ENCODE data around the gene FAM89A.

- TF ChIP-seq SP1 (IDR thresholded peaks at IDR 0.05; ENCODE audit: low read depth) (no peak), EZH2 (IDR thresholded peaks at IDR 0.05) (no peak), POLR2A (IDR thresholded peaks at IDR 0.05; ENCODE audit: borderline replicate concordance, extremely low read depth, insufficient read depth, insufficient read length) (no peak), EGR1 (IDR thresholded peaks at IDR 0.05; ENCODE audit: low read depth) (no peak), REST (IDR thresholded peaks at IDR 0.05; ENCODE audit: low read depth) (no peak), CEBPB (IDR thresholded peaks at IDR 0.05; ENCODE audit: low read depth) (no peak), POLR2AphosphoS5 (IDR thresholded peaks at IDR 0.05; ENCODE audit: low read depth, low read length) (no peak), SIN3A (IDR thresholded peaks at IDR 0.05; ENCODE audit: low read depth) (no peak), YY1 (IDR thresholded peaks at IDR 0.05; ENCODE audit: extremely low read depth, insufficient replicate concordance, low read depth, low read length) (no peak)
- TF ChIP-seq, protein P1, sequence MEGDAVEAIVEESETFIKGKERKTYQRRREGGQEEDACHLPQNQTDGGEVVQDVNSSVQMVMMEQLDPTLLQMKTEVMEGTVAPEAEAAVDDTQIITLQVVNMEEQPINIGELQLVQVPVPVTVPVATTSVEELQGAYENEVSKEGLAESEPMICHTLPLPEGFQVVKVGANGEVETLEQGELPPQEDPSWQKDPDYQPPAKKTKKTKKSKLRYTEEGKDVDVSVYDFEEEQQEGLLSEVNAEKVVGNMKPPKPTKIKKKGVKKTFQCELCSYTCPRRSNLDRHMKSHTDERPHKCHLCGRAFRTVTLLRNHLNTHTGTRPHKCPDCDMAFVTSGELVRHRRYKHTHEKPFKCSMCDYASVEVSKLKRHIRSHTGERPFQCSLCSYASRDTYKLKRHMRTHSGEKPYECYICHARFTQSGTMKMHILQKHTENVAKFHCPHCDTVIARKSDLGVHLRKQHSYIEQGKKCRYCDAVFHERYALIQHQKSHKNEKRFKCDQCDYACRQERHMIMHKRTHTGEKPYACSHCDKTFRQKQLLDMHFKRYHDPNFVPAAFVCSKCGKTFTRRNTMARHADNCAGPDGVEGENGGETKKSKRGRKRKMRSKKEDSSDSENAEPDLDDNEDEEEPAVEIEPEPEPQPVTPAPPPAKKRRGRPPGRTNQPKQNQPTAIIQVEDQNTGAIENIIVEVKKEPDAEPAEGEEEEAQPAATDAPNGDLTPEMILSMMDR (IDR thresholded peaks at IDR 0.05 in 2 of 3, conservative IDR thresholded peaks at IDR 0.05 in 1 of 3; ENCODE audit: borderline replicate concordance in 1 of 3, insufficient read depth in 1 of 3, low read depth in 2 of 3, low read length in 2 of 3), result no peak
- TF ChIP-seq, protein P2, sequence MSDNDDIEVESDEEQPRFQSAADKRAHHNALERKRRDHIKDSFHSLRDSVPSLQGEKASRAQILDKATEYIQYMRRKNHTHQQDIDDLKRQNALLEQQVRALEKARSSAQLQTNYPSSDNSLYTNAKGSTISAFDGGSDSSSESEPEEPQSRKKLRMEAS (IDR thresholded peaks at IDR 0.05), result no peak
Measured at GRCh38 chr1:231013391-231014015, 26.6 kb downstream of the FAM89A start.

Data from HCT116 (cell line).